Activated CD8-positive, alpha-beta T cell treated with anti-CD3 and anti-CD28 coated beads for 36 hours (primary cell): Measurements from ENCODE around the gene MTR. TPM values are rescaled to one million over a fixed set of nuclear protein-coding genes. Genes with fewer than 3 reads are reported as not detected.

Experiments
- ATAC-seq: fragments of 200-7000 bp; cut with Tn5 transposase; one replicate; pipeline ENCODE4 v1.10.0; 2021; ENCODE audit warnings: mild to moderate bottlenecking, moderate library complexity
- CTCF ChIA-PET: fragments of 350-600 bp; sonication (Branson Sonifier 250); formaldehyde crosslinking; loops from one replicate; lab custom pipeline; 2021; ENCODE audit warnings: antibody characterized with exemption; lab: Charles Lee
- POLR2A ChIA-PET: fragments of 350-600 bp; sonication (Branson Sonifier 250); formaldehyde crosslinking; loops from one replicate; lab custom pipeline; 2021; ENCODE audit warnings: antibody characterized with exemption; lab: Charles Lee
- DNase-seq: peaks from one replicate; pipeline ENCODE4 v3.0.0-alpha.2; 2020
- H3K27ac Mint-ChIP-seq: one replicate; pipeline ENCODE4 v1.8.0; 2021; ENCODE audit warnings: mild to moderate bottlenecking, mixed read lengths
- H3K27me3 Mint-ChIP-seq: one replicate; pipeline ENCODE4 v1.8.0; 2021; ENCODE audit warnings: mixed read lengths
- H3K36me3 Mint-ChIP-seq: one replicate; pipeline ENCODE4 v1.8.0; 2021; ENCODE audit warnings: low read depth, mixed read lengths
- H3K4me1 Mint-ChIP-seq: one replicate; pipeline ENCODE4 v1.8.0; 2021; ENCODE audit warnings: low read depth, mixed read lengths
- H3K4me3 Mint-ChIP-seq: one replicate; pipeline ENCODE4 v1.8.0; 2021; ENCODE audit warnings: mild to moderate bottlenecking, moderate library complexity, mixed read lengths
- H3K9me3 Mint-ChIP-seq: one replicate; pipeline ENCODE4 v1.8.0; 2021; ENCODE audit warnings: mixed read lengths
- intact Hi-C: fragments of 100-400 bp; cut with micrococcal nuclease; formaldehyde crosslinking; loops from one replicate; pipeline ENCODE4 v1.10.0; 2022
- total RNA-seq, 2 experiments: library from RNA; stranded (reverse); gene quantifications; one replicate each; pipeline ENCODE4 v1.2.3, GENCODE V29; 2021
- TF ChIP-seq, protein P1 (sequence below): fragments of 200-600 bp; IDR thresholded peaks from one replicate; pipeline ENCODE4 v1.8.0; 2022; ENCODE audit warnings: antibody characterized with exemption, mild to moderate bottlenecking

Gene MTR
- total RNA-seq, 2 experiments from 2014 or later, result 72.4 to 72.7 TPM

GRCh38 chr1:236869911-236870310 lies 74.8 kb downstream of the MTR start:
- TF ChIP-seq, protein P1, sequence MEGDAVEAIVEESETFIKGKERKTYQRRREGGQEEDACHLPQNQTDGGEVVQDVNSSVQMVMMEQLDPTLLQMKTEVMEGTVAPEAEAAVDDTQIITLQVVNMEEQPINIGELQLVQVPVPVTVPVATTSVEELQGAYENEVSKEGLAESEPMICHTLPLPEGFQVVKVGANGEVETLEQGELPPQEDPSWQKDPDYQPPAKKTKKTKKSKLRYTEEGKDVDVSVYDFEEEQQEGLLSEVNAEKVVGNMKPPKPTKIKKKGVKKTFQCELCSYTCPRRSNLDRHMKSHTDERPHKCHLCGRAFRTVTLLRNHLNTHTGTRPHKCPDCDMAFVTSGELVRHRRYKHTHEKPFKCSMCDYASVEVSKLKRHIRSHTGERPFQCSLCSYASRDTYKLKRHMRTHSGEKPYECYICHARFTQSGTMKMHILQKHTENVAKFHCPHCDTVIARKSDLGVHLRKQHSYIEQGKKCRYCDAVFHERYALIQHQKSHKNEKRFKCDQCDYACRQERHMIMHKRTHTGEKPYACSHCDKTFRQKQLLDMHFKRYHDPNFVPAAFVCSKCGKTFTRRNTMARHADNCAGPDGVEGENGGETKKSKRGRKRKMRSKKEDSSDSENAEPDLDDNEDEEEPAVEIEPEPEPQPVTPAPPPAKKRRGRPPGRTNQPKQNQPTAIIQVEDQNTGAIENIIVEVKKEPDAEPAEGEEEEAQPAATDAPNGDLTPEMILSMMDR, result no peak
- H3K27me3 Mint-ChIP-seq, result no peaks in the 10 kb centered on the region
- peaks cover 43% of the 10 kb centered on the region for H3K36me3 Mint-ChIP-seq
- peaks cover 3% of the 10 kb centered on the region for H3K4me1 Mint-ChIP-seq
- no peak overlapping the region for H3K27ac Mint-ChIP-seq
- POLR2A ChIA-PET, result interaction anchor here (0.9 kb wide), 1 partner anchor 70 kb away, joined by 3 read pairs; no protein-coding TSS in a partner anchor
- H3K9me3 Mint-ChIP-seq, result no peaks in the 10 kb centered on the region
- CTCF ChIA-PET, result interaction anchor here (0.8 to 2.6 kb wide), 7 partner anchors 10 to 692 kb away, joined by 3 to 26 read pairs (median 3); no protein-coding TSS in a partner anchor
- no peak overlapping the region for H3K4me3 Mint-ChIP-seq
- intact Hi-C loops, result loop anchor here (5.0 kb wide), 1 partner anchor 108 kb away; no protein-coding TSS in a partner anchor
- ATAC-seq (no peak), DNase-seq (no peak)

- ATAC-seq (no peak), DNase-seq (no peak)
- H3K27ac Mint-ChIP-seq, result no peak overlapping the region
- no peaks in the 10 kb centered on the region for H3K9me3 Mint-ChIP-seq
- intact Hi-C loops, result no loop called here
- peaks cover 41% of the 10 kb centered on the region for H3K36me3 Mint-ChIP-seq
- ChIA-PET POLR2A (no interaction called here), CTCF (interaction anchor here (1.0 to 2.6 kb wide), 4 partner anchors 26 to 111 kb away, joined by 3 to 26 read pairs (median 3); no protein-coding TSS in a partner anchor)
- TF ChIP-seq, protein P1, result no peak
- H3K27me3 Mint-ChIP-seq, result no peaks in the 10 kb centered on the region
- no peak overlapping the region for H3K4me3 Mint-ChIP-seq
- peaks cover under 1% of the 10 kb centered on the region for H3K4me1 Mint-ChIP-seq
Measured at GRCh38 chr1:236870721-236871120, 75.6 kb downstream of the MTR start.

GRCh38 chr1:236872075-236872666 lies 77.1 kb downstream of the MTR start:
- ChIA-PET POLR2A (no interaction called here), CTCF (interaction anchor here (1.3 to 1.5 kb wide), 2 partner anchors 113 to 268 kb away, joined by 3 to 8 read pairs; partner anchors contain the start of gene HEATR1)
- no peak for ATAC-seq
- no peak overlapping the region for H3K27ac Mint-ChIP-seq
- intact Hi-C loops, result no loop called here
- H3K4me1 Mint-ChIP-seq, result peaks cover 3% of the 10 kb centered on the region
- H3K27me3 Mint-ChIP-seq, result no peaks in the 10 kb centered on the region
- no peak overlapping the region for H3K4me3 Mint-ChIP-seq
- no peak for DNase-seq
- H3K36me3 Mint-ChIP-seq, result peaks cover 34% of the 10 kb centered on the region
- TF ChIP-seq, protein P1, result no peak
- no peaks in the 10 kb centered on the region for H3K9me3 Mint-ChIP-seq

- Mint-ChIP-seq H3K27ac (no peak overlapping the region), H3K36me3 (peaks cover 15% of the 10 kb centered on the region)
- CTCF ChIA-PET, result no interaction called here
Measured at GRCh38 chr1:236875975-236876374, 80.9 kb downstream of the MTR start.

DNA sequence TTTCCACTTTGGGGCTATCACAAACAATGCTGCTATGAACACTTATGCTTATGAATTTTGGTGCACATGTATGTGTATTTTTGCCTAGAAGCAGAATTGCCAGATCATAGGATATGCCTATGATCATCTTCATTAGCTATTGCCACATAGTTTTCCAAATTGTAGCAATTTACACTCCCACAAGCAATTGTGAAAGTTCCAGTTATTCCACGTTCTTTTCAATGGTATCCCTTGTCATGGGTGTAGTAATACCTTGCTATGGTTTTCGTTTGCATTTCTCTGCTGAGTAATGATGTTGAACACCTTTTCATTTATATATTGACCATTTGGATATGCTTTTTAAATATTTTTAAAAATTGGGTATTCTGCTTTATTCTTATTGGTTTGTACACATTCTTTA lies 82.6 kb downstream of the MTR start:
- Mint-ChIP-seq H3K27me3 (no peaks in the 10 kb centered on the region), H3K4me1 (peaks cover 3% of the 10 kb centered on the region), H3K27ac (no peak overlapping the region), H3K4me3 (no peak overlapping the region), H3K9me3 (no peaks in the 10 kb centered on the region), H3K36me3 (peaks cover 14% of the 10 kb centered on the region)
- intact Hi-C loops, result no loop called here
- DNase-seq (no peak), ATAC-seq (no peak)
- ChIA-PET CTCF (interaction anchor here (0.9 kb wide), 1 partner anchor 11 kb away, joined by 3 read pairs; no protein-coding TSS in a partner anchor), POLR2A (interaction anchor here (0.7 kb wide), 1 partner anchor 27 kb away, joined by 5 read pairs; no protein-coding TSS in a partner anchor)
- TF ChIP-seq, protein P1, result no peak

More at GRCh38 chr1:236875975-236876374, 80.9 kb downstream of the MTR start:
- DNase-seq, result no peak
- intact Hi-C loops, result no loop called here
- Mint-ChIP-seq H3K4me1 (peaks cover 3% of the 10 kb centered on the region), H3K4me3 (no peak overlapping the region), H3K27me3 (no peaks in the 10 kb centered on the region), H3K9me3 (no peaks in the 10 kb centered on the region)
- POLR2A ChIA-PET, result no interaction called here
- no peak for ATAC-seq
- TF ChIP-seq, protein P1, result no peak
